Measurements from ENCODE around the gene KLHL36. TPM values are rescaled to one million over a fixed set of nuclear protein-coding genes. Genes with fewer than 3 reads are reported as not detected.
A peak's percentile ranks its signal among the peaks of the same experiment; 100 is the strongest.

KLHL36 gene
- total and polyA plus RNA-seq, 10 donors, result 17.8 to 93.6 (median 66.9) TPM

- H3K4me3 ChIP-seq, result peak overlapping the region; percentile 5 to 100 (median 94)
- no peak for TF ChIP-seq POLR2A (IDR thresholded peaks at IDR 0.05)
- TF ChIP-seq POLR2AphosphoS5 (IDR thresholded peaks at IDR 0.05), result peak in 2 of 3 donors; percentile 44 to 76
- no peak for DNase-seq
- H3K4me1 ChIP-seq, result peaks cover 47 to 95% (median 74%) of the 10 kb centered on the region in 6 donors
- H3K27ac ChIP-seq, result peak overlapping the region; percentile 6 to 95 (median 66)
- intact Hi-C loops (cut with DNase I; ENCODE audit: low total_unique reads), result loop anchor here (10.0 kb wide), 1 partner anchor 60 kb away; no protein-coding TSS in a partner anchor
- WGBS, 5 donors, result 49 to 66% (median 56%) methylated on average over 20 of the region's 20 CpGs
- peaks cover 0 to 6% (median 1%) of the 10 kb centered on the region in 8 donors for H3K9me3 ChIP-seq
- peaks cover 0 to 63% (median 7%) of the 10 kb centered on the region in 6 donors for H3K36me3 ChIP-seq
- no peaks in the 10 kb centered on the region for H3K27me3 ChIP-seq (replicated peaks in 1 of 7)
Measured at GRCh38 chr16:84614968-84615813, 33.1 kb upstream of the KLHL36 start.

GRCh38 chr16:84616515-84616914 is 31.8 kb upstream of the KLHL36 start:
- TF ChIP-seq POLR2AphosphoS5 (IDR thresholded peaks at IDR 0.05), result no peak
- TF ChIP-seq, protein P1, sequence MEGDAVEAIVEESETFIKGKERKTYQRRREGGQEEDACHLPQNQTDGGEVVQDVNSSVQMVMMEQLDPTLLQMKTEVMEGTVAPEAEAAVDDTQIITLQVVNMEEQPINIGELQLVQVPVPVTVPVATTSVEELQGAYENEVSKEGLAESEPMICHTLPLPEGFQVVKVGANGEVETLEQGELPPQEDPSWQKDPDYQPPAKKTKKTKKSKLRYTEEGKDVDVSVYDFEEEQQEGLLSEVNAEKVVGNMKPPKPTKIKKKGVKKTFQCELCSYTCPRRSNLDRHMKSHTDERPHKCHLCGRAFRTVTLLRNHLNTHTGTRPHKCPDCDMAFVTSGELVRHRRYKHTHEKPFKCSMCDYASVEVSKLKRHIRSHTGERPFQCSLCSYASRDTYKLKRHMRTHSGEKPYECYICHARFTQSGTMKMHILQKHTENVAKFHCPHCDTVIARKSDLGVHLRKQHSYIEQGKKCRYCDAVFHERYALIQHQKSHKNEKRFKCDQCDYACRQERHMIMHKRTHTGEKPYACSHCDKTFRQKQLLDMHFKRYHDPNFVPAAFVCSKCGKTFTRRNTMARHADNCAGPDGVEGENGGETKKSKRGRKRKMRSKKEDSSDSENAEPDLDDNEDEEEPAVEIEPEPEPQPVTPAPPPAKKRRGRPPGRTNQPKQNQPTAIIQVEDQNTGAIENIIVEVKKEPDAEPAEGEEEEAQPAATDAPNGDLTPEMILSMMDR (IDR thresholded peaks at IDR 0.05 in 8 of 11, conservative IDR thresholded peaks at IDR 0.05 in 3 of 11), result no peak
- peak in 1 of 3 donors; percentile 8 for TF ChIP-seq POLR2A (IDR thresholded peaks at IDR 0.05)
- Histone ChIP-seq H3K27me3 (replicated peaks in 1 of 7) (no peaks in the 10 kb centered on the region), H3K4me3 (peak overlapping the region; percentile 74 to 100 (median 96)), H3K27ac (peak overlapping the region in 7 of 8 donors; percentile 87 to 95 (median 92)), H3K9me3 (no peaks in the 10 kb centered on the region), H3K36me3 (peaks cover 0 to 49% (median 5%) of the 10 kb centered on the region in 6 donors), H3K4me1 (peaks cover 33 to 93% (median 62%) of the 10 kb centered on the region in 6 donors)
- intact Hi-C loops (cut with DNase I; ENCODE audit: low total_unique reads), result loop anchor here (10.0 kb wide), 1 partner anchor 62 kb away; no protein-coding TSS in a partner anchor
- peak; percentile 70 for DNase-seq
- 13 to 35% (median 31%) methylated on average over 12 to 13 of the region's 13 CpGs for WGBS, 5 donors

DNA sequence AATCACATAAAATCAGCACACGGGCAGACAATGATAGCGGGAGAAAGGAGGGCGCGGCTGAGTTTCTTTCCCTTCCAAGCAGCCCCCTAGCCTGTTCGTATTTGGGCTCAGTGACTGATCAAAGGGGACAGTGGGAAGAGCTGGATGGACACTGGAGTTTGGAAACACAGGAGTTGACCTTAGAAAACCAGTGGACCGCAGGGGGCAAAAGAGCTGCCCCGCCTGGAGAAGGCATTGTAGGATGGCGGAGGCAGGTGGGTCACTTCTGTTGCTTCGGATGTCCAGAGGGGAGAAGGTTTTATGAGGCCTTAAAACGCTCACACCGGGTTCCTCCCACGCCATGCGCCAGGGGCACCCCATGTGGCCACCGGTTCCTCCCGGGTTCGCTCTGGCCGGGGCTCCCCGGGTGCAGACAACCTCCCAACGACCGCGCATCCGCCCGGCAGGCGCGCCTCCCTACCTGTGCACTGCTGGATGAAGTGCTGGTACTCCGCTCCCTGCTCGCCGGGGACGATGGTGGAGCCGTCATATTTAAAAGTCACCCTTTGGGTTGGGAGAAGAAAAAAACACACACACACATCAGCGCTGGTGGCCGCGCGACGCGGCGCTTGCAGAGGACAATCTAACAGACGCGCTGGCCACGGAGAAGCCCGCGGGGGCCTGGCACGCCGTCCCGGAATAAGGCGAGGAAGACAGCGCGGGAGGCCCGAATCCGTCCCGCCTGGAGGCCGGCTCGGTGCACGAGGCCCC is 31.1 kb upstream of the KLHL36 start:
- Histone ChIP-seq H3K9me3 (no peaks in the 10 kb centered on the region), H3K27me3 (replicated peaks in 1 of 7) (no peaks in the 10 kb centered on the region), H3K27ac (peak overlapping the region; percentile 87 to 95 (median 91)), H3K4me3 (peak overlapping the region; percentile 74 to 100 (median 96)), H3K36me3 (peaks cover 0 to 42% (median 5%) of the 10 kb centered on the region in 6 donors), H3K4me1 (peaks cover 26 to 93% (median 58%) of the 10 kb centered on the region in 6 donors)
- intact Hi-C loops (cut with DNase I; ENCODE audit: low total_unique reads), result loop anchor here (10.0 kb wide), 1 partner anchor 62 kb away; no protein-coding TSS in a partner anchor
- peak; percentile 93 for DNase-seq
- 2 to 12% (median 2%) methylated on average over 12 to 54 of the region's 54 CpGs for WGBS, 5 donors
- TF ChIP-seq POLR2A (IDR thresholded peaks at IDR 0.05) (no peak), POLR2AphosphoS5 (IDR thresholded peaks at IDR 0.05) (peak in 1 of 3 donors; percentile 52)
- TF ChIP-seq, protein P1 (IDR thresholded peaks at IDR 0.05 in 8 of 11, conservative IDR thresholded peaks at IDR 0.05 in 3 of 11), result no peak

GRCh38 chr16:84617791-84618580 is 30.3 kb upstream of the KLHL36 start, which contains the start of gene COTL1:
Gene COTL1, minus strand, starts transcription at chr16:84618078. Its CDS starts 164 bp downstream, at chr16:84617914.
- peak within 1 kb of the TSS; percentile 74 to 100 (median 96) for H3K4me3 ChIP-seq
- intact Hi-C loops (cut with DNase I; ENCODE audit: low total_unique reads), result loop anchor here (10.0 kb wide), 1 partner anchor 63 kb away; no protein-coding TSS in a partner anchor
- H3K4me1 ChIP-seq, result peaks cover 25 to 93% (median 59%) of the 10 kb centered on the region in 6 donors
- 0 to 2% (median 1%) methylated on average over 14 to 75 of the region's 76 CpGs for WGBS, 5 donors
- peaks cover 0 to 35% (median 5%) of the 10 kb centered on the region in 6 donors for H3K36me3 ChIP-seq
- no peaks in the 10 kb centered on the region for H3K27me3 ChIP-seq (replicated peaks in 1 of 7)
- H3K27ac ChIP-seq, result peak within 1 kb of the TSS; percentile 87 to 95 (median 91)
- no peaks in the 10 kb centered on the region for H3K9me3 ChIP-seq
- peak; percentile 98 for DNase-seq
- TF ChIP-seq POLR2AphosphoS5 (IDR thresholded peaks at IDR 0.05), result peak; percentile 83 to 93 (median 90)
- TF ChIP-seq, protein P1 (IDR thresholded peaks at IDR 0.05 in 8 of 11, conservative IDR thresholded peaks at IDR 0.05 in 3 of 11), result no peak
- peak in 2 of 3 donors; percentile 79 to 82 for TF ChIP-seq POLR2A (IDR thresholded peaks at IDR 0.05)

Measured in spleen (tissue), 11 donors.